Measurements from ENCODE around the gene ZNF821. TPM values are rescaled to one million over a fixed set of nuclear protein-coding genes. Genes with fewer than 3 reads are reported as not detected.

Gene ZNF821
- total RNA-seq, 2 donors from 2014 or later, result 8.6 to 8.9 TPM

DNA sequence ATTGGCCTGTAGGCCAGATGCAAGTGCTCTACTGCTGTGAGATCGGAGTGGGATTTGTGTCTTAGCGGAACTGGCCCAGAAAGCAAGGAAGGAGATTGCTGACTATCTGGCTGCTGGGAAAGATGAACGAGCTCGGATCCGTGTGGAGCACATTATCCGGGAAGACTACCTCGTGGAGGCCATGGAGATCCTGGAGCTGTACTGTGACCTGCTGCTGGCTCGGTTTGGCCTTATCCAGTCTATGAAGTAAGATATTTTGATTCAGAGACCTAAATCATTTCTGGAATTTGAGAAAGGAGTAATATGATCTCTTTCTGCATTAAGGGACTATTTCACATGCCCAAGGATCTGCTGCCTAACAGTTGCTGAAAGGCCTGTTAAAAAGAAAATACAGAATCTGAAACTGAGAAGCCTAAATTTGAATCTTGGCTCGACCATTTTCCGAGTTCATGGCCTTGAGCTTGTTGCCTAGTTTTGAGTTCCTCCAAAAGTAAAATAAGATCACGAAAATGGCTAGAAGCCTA is 32.5 kb upstream of the ZNF821 start:
- Histone ChIP-seq H3K27ac (no peak overlapping the region), H3K4me1 (peaks cover 6% of the 10 kb centered on the region), H3K9me3 (no peaks in the 10 kb centered on the region), H3K36me3 (replicated peaks in 1 of 2; ENCODE audit: insufficient read depth in 1 of 2, low read depth in 2 of 2) (peaks cover 0 to 18% of the 10 kb centered on the region in 2 donors), H3K4me3 (no peak overlapping the region), H3K27me3 (no peaks in the 10 kb centered on the region)
- DNase-seq (no peak), ATAC-seq (no peak)
- WGBS, 2 donors, result 76 to 80% methylated on average over 11 of the region's 11 CpGs
- intact Hi-C loops (cut with DNase I), result no loop called here
- TF ChIP-seq, protein P1, sequence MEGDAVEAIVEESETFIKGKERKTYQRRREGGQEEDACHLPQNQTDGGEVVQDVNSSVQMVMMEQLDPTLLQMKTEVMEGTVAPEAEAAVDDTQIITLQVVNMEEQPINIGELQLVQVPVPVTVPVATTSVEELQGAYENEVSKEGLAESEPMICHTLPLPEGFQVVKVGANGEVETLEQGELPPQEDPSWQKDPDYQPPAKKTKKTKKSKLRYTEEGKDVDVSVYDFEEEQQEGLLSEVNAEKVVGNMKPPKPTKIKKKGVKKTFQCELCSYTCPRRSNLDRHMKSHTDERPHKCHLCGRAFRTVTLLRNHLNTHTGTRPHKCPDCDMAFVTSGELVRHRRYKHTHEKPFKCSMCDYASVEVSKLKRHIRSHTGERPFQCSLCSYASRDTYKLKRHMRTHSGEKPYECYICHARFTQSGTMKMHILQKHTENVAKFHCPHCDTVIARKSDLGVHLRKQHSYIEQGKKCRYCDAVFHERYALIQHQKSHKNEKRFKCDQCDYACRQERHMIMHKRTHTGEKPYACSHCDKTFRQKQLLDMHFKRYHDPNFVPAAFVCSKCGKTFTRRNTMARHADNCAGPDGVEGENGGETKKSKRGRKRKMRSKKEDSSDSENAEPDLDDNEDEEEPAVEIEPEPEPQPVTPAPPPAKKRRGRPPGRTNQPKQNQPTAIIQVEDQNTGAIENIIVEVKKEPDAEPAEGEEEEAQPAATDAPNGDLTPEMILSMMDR (IDR thresholded peaks at IDR 0.05), result no peak
- no peak for TF ChIP-seq POLR2A (IDR thresholded peaks at IDR 0.05)

- Histone ChIP-seq H3K27ac (no peak overlapping the region), H3K4me1 (peaks cover 12% of the 10 kb centered on the region), H3K9me3 (no peaks in the 10 kb centered on the region), H3K36me3 (replicated peaks in 1 of 2; ENCODE audit: insufficient read depth in 1 of 2, low read depth in 2 of 2) (peaks cover 0 to 7% of the 10 kb centered on the region in 2 donors), H3K27me3 (no peaks in the 10 kb centered on the region), H3K4me3 (no peak overlapping the region)
- intact Hi-C loops (cut with DNase I), result no loop called here
- TF ChIP-seq, protein P1 (IDR thresholded peaks at IDR 0.05), result no peak
- TF ChIP-seq POLR2A (IDR thresholded peaks at IDR 0.05), result no peak
- no peak for DNase-seq
- ATAC-seq, result no peak
- WGBS, 2 donors, result 96 to 100% methylated on average over 2 of the region's 2 CpGs
These were observed 31.4 kb upstream of the ZNF821 start for GRCh38 chr16:71915350-71915749.

GRCh38 chr16:71914802-71915201 is 30.8 kb upstream of the ZNF821 start:
- peaks cover 0 to 4% of the 10 kb centered on the region in 2 donors for H3K36me3 ChIP-seq (replicated peaks in 1 of 2; ENCODE audit: insufficient read depth in 1 of 2, low read depth in 2 of 2)
- H3K27me3 ChIP-seq, result no peaks in the 10 kb centered on the region
- H3K9me3 ChIP-seq, result no peaks in the 10 kb centered on the region
- no peak overlapping the region for H3K4me3 ChIP-seq
- TF ChIP-seq, protein P1 (IDR thresholded peaks at IDR 0.05), result no peak
- no peak for TF ChIP-seq POLR2A (IDR thresholded peaks at IDR 0.05)
- DNase-seq, result no peak
- H3K4me1 ChIP-seq, result peaks cover 16% of the 10 kb centered on the region
- intact Hi-C loops (cut with DNase I), result no loop called here
- WGBS, 2 donors, result 61 to 72% methylated on average over 2 of the region's 2 CpGs
- no peak overlapping the region for H3K27ac ChIP-seq
- ATAC-seq, result no peak

- H3K4me1 ChIP-seq, result peaks cover 23% of the 10 kb centered on the region
- no peaks in the 10 kb centered on the region for H3K36me3 ChIP-seq (replicated peaks in 1 of 2; ENCODE audit: insufficient read depth in 1 of 2, low read depth in 2 of 2)
- DNase-seq, result no peak
- WGBS, 2 donors, result 79 to 88% methylated on average over 6 of the region's 6 CpGs
- no peaks in the 10 kb centered on the region for H3K27me3 ChIP-seq
- no peak for ATAC-seq
- TF ChIP-seq, protein P1 (IDR thresholded peaks at IDR 0.05), result no peak
- TF ChIP-seq POLR2A (IDR thresholded peaks at IDR 0.05), result no peak
- intact Hi-C loops (cut with DNase I), result no loop called here
- no peak overlapping the region for H3K4me3 ChIP-seq
- H3K27ac ChIP-seq, result no peak overlapping the region
- no peaks in the 10 kb centered on the region for H3K9me3 ChIP-seq
These were observed 28.7 kb upstream of the ZNF821 start for GRCh38 chr16:71912534-71913275.

All from body of pancreas (tissue), 4 donors.